Measurements from ENCODE around the gene KLRF2. TPM values are rescaled to one million over a fixed set of nuclear protein-coding genes. Genes with fewer than 3 reads are reported as not detected.

KLRF2 gene
- total RNA-seq, 1 experiment from 2014 or later: not detected

DNA sequence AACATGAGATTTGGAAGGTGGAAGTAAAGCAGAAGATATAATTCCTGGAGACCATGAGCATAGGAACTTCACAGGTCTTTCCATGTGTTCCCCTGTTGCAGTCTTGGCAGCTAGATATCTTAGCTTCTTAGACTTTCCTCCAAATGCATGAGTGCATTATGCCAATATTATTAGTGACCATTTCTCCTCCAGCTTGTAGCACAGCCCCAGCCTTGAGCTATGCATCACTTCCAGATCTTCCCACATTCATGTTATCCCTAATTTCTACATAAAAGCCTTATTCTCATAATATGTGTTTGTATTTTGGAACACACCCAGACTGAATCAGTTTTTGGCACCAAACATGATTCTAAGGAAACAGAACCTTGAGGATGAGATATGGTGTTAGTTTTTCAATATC lies 23.2 kb upstream of the KLRF2 start:
- Histone ChIP-seq H4K5ac (ENCODE audit: insufficient read length, low read depth, low read length) (no peak overlapping the region), H3K23me2 (ENCODE audit: insufficient read length, low read depth, low read length, poor library complexity, severe bottlenecking) (no peaks in the 10 kb centered on the region), H2BK20ac (ENCODE audit: low read depth, low read length, poor library complexity, severe bottlenecking) (no peak overlapping the region), H3K9me3 (ENCODE audit: control insufficient read depth, low read depth, low read length) (no peaks in the 10 kb centered on the region), H3K23ac (ENCODE audit: insufficient read length, low read depth, low read length) (no peak overlapping the region), H3K56ac (ENCODE audit: insufficient read length, low read depth, low read length) (no peak overlapping the region), H3K27ac (ENCODE audit: insufficient read length, low read depth, low read length) (no peak overlapping the region), H3K79me1 (ENCODE audit: insufficient read depth, low read depth, low read length, poor library complexity, severe bottlenecking) (no peaks in the 10 kb centered on the region), H3K18ac (ENCODE audit: insufficient read length, low read depth, low read length) (no peak overlapping the region), H2BK5ac (ENCODE audit: insufficient read length, low read length) (no peak overlapping the region), H2BK12ac (ENCODE audit: insufficient read length, low read depth, low read length) (no peak overlapping the region), H3K4ac (ENCODE audit: low read depth, low read length) (no peak overlapping the region), H3K4me2 (ENCODE audit: insufficient read depth, insufficient read length, low read length) (no peak overlapping the region), H2BK15ac (ENCODE audit: low read depth, low read length) (no peak overlapping the region), H4K20me1 (ENCODE audit: control insufficient read depth, insufficient read depth, insufficient read length) (no peaks in the 10 kb centered on the region), H3K14ac (ENCODE audit: insufficient read depth, low read length) (no peak overlapping the region), H2AK5ac (ENCODE audit: insufficient read length, low read length) (no peak overlapping the region), H3K79me2 (ENCODE audit: insufficient read depth, low read length) (no peaks in the 10 kb centered on the region), H3K27me3 (ENCODE audit: insufficient read depth, low read length) (no peaks in the 10 kb centered on the region), H4K8ac (replicated peaks; ENCODE audit: insufficient read length, low read depth, low read length) (no peak overlapping the region), H2AFZ (ENCODE audit: low read length) (no peak overlapping the region), H4K91ac (ENCODE audit: insufficient read length, low read depth, low read length) (no peak overlapping the region), H3K4me1 (ENCODE audit: insufficient read depth, low read length) (no peaks in the 10 kb centered on the region), H2BK120ac (ENCODE audit: low read depth, low read length, poor library complexity, severe bottlenecking) (no peak overlapping the region), H3T11ph (ENCODE audit: low read length) (no peak overlapping the region), H3K9ac (ENCODE audit: extremely low read depth, insufficient read length, low read length) (no peak overlapping the region)
- TF ChIP-seq, protein P1, sequence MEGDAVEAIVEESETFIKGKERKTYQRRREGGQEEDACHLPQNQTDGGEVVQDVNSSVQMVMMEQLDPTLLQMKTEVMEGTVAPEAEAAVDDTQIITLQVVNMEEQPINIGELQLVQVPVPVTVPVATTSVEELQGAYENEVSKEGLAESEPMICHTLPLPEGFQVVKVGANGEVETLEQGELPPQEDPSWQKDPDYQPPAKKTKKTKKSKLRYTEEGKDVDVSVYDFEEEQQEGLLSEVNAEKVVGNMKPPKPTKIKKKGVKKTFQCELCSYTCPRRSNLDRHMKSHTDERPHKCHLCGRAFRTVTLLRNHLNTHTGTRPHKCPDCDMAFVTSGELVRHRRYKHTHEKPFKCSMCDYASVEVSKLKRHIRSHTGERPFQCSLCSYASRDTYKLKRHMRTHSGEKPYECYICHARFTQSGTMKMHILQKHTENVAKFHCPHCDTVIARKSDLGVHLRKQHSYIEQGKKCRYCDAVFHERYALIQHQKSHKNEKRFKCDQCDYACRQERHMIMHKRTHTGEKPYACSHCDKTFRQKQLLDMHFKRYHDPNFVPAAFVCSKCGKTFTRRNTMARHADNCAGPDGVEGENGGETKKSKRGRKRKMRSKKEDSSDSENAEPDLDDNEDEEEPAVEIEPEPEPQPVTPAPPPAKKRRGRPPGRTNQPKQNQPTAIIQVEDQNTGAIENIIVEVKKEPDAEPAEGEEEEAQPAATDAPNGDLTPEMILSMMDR (conservative IDR thresholded peaks at IDR 0.05): no peak
- H3K9me3 Mint-ChIP-seq: no peaks in the 10 kb centered on the region
- no peaks in the 10 kb centered on the region for H3K27me3 Mint-ChIP-seq (ENCODE audit: low read depth)
- no peak overlapping the region for H3K27ac Mint-ChIP-seq
- H3K4me1 Mint-ChIP-seq: peaks cover 0 to 8% of the 10 kb centered on the region in 2 experiments; a peak in 3 of 4 replicates
- no peak for DNase-seq
- no peak overlapping the region for H3K4me3 Mint-ChIP-seq
- no peaks in the 10 kb centered on the region for H3K36me3 Mint-ChIP-seq (ENCODE audit: insufficient read depth in 1 of 3, low read depth in 3 of 3)

Data from H9 (cell line).